OCI-LY3 (cell line): ENCODE results near the gene UPB1.

Experiments used
- CTCF ChIP-seq: fragments of 200-600, 300-600 bp; sonication (generic); IDR thresholded peaks from 2 replicates; pipeline ENCODE4 v1.5.1; 2014; ENCODE audit warnings: antibody characterized with exemption, low read length, low read depth
- EZH2phosphoT487 ChIP-seq: fragments of 200-600 bp; shearing (Covaris generic); IDR thresholded peaks from 2 replicates; pipeline ENCODE4 v1.6.1; 2018; ENCODE audit warnings: antibody characterized with exemption, mixed run types, low read depth

GRCh38 chr22:24503843-24504338 is 8.8 kb downstream of the UPB1 start:
- no peak for TF ChIP-seq CTCF
- no peak for TF ChIP-seq EZH2phosphoT487
